ENCODE measurements around the gene IGFBP7. TPM values are rescaled to one million over a fixed set of nuclear protein-coding genes. Genes with fewer than 3 reads are reported as not detected.

The IGFBP7 gene
- total RNA-seq, 2 experiments from 2014 or later: not detected

GRCh38 chr4:57037982-57038604, 72.1 kb downstream of the IGFBP7 start:
- H3K4me1 Mint-ChIP-seq (ENCODE audit: low read depth): no peaks in the 10 kb centered on the region
- no peak overlapping the region for H3K27ac Mint-ChIP-seq
- intact Hi-C loops (cut with micrococcal nuclease): no loop called here
- H3K9me3 Mint-ChIP-seq: no peaks in the 10 kb centered on the region
- CTCF ChIA-PET: interaction anchor here (0.6 to 2.2 kb wide), 8 partner anchors 9 to 153 kb away, joined by 3 to 14 read pairs (median 4); no protein-coding TSS in a partner anchor
- POLR2A ChIA-PET: no interaction called here
- peak; percentile 64 for TF ChIP-seq CTCF (IDR thresholded peaks at IDR 0.05)
- H3K36me3 Mint-ChIP-seq (ENCODE audit: low read depth): no peaks in the 10 kb centered on the region
- peaks cover 11% of the 10 kb centered on the region for H3K27me3 Mint-ChIP-seq
- no peak overlapping the region for H3K4me3 Mint-ChIP-seq
- ATAC-seq: no peak
- DNase-seq: peak; percentile 49

- H3K4me3 Mint-ChIP-seq: no peak overlapping the region
- intact Hi-C loops (cut with micrococcal nuclease): no loop called here
- peaks cover 2% of the 10 kb centered on the region for H3K27me3 Mint-ChIP-seq
- no peaks in the 10 kb centered on the region for H3K4me1 Mint-ChIP-seq (ENCODE audit: low read depth)
- TF ChIP-seq CTCF (IDR thresholded peaks at IDR 0.05): no peak
- ChIA-PET CTCF (interaction anchor here (1.1 kb wide), 1 partner anchor 11 kb away, joined by 3 read pairs; no protein-coding TSS in a partner anchor), POLR2A (interaction anchor here (0.6 kb wide), 2 partner anchors 8 to 187 kb away, joined by 3 read pairs; no protein-coding TSS in a partner anchor)
- peaks cover 11% of the 10 kb centered on the region for H3K36me3 Mint-ChIP-seq (ENCODE audit: low read depth)
- no peak overlapping the region for H3K27ac Mint-ChIP-seq
- DNase-seq: no peak
- no peaks in the 10 kb centered on the region for H3K9me3 Mint-ChIP-seq
- no peak for ATAC-seq
Observed at GRCh38 chr4:57034520-57034919, 75.7 kb downstream of the IGFBP7 start.

- peaks cover 63% of the 10 kb centered on the region for H3K36me3 Mint-ChIP-seq (ENCODE audit: low read depth)
- DNase-seq (no peak), ATAC-seq (no peak)
- H3K9me3 Mint-ChIP-seq: no peaks in the 10 kb centered on the region
- POLR2A ChIA-PET: no interaction called here
- H3K27ac Mint-ChIP-seq: peak overlapping the region; percentile 12
- H3K27me3 Mint-ChIP-seq: no peaks in the 10 kb centered on the region
- no peak for TF ChIP-seq CTCF (IDR thresholded peaks at IDR 0.05)
- CTCF ChIA-PET: interaction anchor here (0.9 kb wide), 1 partner anchor 14 kb away, joined by 4 read pairs; no protein-coding TSS in a partner anchor
- peaks cover 4% of the 10 kb centered on the region for H3K4me1 Mint-ChIP-seq (ENCODE audit: low read depth)
- intact Hi-C loops (cut with micrococcal nuclease): no loop called here
- H3K4me3 Mint-ChIP-seq: no peak overlapping the region
Observed at GRCh38 chr4:57023104-57023503, 87.1 kb downstream of the IGFBP7 start.

- no peaks in the 10 kb centered on the region for H3K9me3 Mint-ChIP-seq
- intact Hi-C loops (cut with micrococcal nuclease): no loop called here
- DNase-seq (no peak), ATAC-seq (no peak)
- peaks cover 2% of the 10 kb centered on the region for H3K4me1 Mint-ChIP-seq (ENCODE audit: low read depth)
- H3K27me3 Mint-ChIP-seq: no peaks in the 10 kb centered on the region
- no peak overlapping the region for H3K4me3 Mint-ChIP-seq
- ChIA-PET POLR2A (no interaction called here), CTCF (no interaction called here)
- peak overlapping the region; percentile 54 for H3K27ac Mint-ChIP-seq
- no peak for TF ChIP-seq CTCF (IDR thresholded peaks at IDR 0.05)
- H3K36me3 Mint-ChIP-seq (ENCODE audit: low read depth): peaks cover 63% of the 10 kb centered on the region
Observed at GRCh38 chr4:57020467-57021101, 89.6 kb downstream of the IGFBP7 start.

GRCh38 chr4:57018980-57019379, 91.2 kb downstream of the IGFBP7 start:
- intact Hi-C loops (cut with micrococcal nuclease): no loop called here
- no peaks in the 10 kb centered on the region for H3K9me3 Mint-ChIP-seq
- POLR2A ChIA-PET: no interaction called here
- TF ChIP-seq CTCF (IDR thresholded peaks at IDR 0.05): no peak
- H3K27ac Mint-ChIP-seq: no peak overlapping the region
- CTCF ChIA-PET: no interaction called here
- H3K4me3 Mint-ChIP-seq: no peak overlapping the region
- H3K4me1 Mint-ChIP-seq (ENCODE audit: low read depth): peaks cover 2% of the 10 kb centered on the region
- H3K27me3 Mint-ChIP-seq: no peaks in the 10 kb centered on the region
- DNase-seq: no peak
- peaks cover 57% of the 10 kb centered on the region for H3K36me3 Mint-ChIP-seq (ENCODE audit: low read depth)
- ATAC-seq: no peak

Measured in activated CD8-positive, alpha-beta T cell treated with anti-CD3 and anti-CD28 coated beads for 36 hours (primary cell).